NCI-H2107 treated with DMSO at 0.1 percent for 48 hours (cell line): ENCODE results near the gene SYN1.
A peak's percentile ranks its signal among the peaks of the same experiment; 100 is the strongest.

Experiments used
- DNase-seq: peaks from one replicate; lab custom pipeline; 2025; ENCODE audit not compliant: unreplicated experiment; lab: John Stamatoyannopoulos, UW

SYN1 gene

GRCh38 chrX:47634871-47635575, 15.4 kb upstream of the SYN1 start:
- DNase-seq = no peak

- DNase-seq = no peak
Observed at GRCh38 chrX:47633689-47634590, 14.3 kb upstream of the SYN1 start.

- no peak for DNase-seq
Observed at GRCh38 chrX:47632666-47633065, 13.0 kb upstream of the SYN1 start.

GRCh38 chrX:47631676-47632075, 12.0 kb upstream of the SYN1 start:
- DNase-seq = no peak

- no peak for DNase-seq
Observed at GRCh38 chrX:47629419-47630200, 10.0 kb upstream of the SYN1 start, which contains the start of gene CFP. Gene CFP, minus strand, starts transcription at chrX:47629930. Its CDS starts 86 bp downstream, at chrX:47629844.

GRCh38 chrX:47628982-47629381, 9.3 kb upstream of the SYN1 start:
- no peak for DNase-seq

GRCh38 chrX:47625365-47625764, 5.7 kb upstream of the SYN1 start:
- no peak for DNase-seq

- peak; percentile 86 for DNase-seq
Observed at GRCh38 chrX:47623540-47624027, 3.9 kb upstream of the SYN1 start.

- no peak for DNase-seq
Observed at GRCh38 chrX:47621851-47622250, 2.2 kb upstream of the SYN1 start.

- DNase-seq = no peak
Observed at GRCh38 chrX:47620303-47620685, 637 bp upstream of the SYN1 start.

- no peak for DNase-seq
Observed at GRCh38 chrX:47618923-47619485, 653 bp downstream of the SYN1 start.

GRCh38 chrX:47614618-47615017, 5.0 kb downstream of the SYN1 start:
- DNase-seq = no peak

- no peak for DNase-seq
Observed at GRCh38 chrX:47613082-47613481, 6.6 kb downstream of the SYN1 start.

- DNase-seq = no peak
Observed at GRCh38 chrX:47612418-47612817, 7.2 kb downstream of the SYN1 start.

- DNase-seq = no peak
Observed at GRCh38 chrX:47611926-47612325, 7.7 kb downstream of the SYN1 start.

GRCh38 chrX:47611489-47611888, 8.2 kb downstream of the SYN1 start:
- no peak for DNase-seq

- DNase-seq = no peak
Observed at GRCh38 chrX:47610511-47610910, 9.1 kb downstream of the SYN1 start.

- DNase-seq = no peak
Observed at GRCh38 chrX:47608130-47608810, 11.4 kb downstream of the SYN1 start.

GRCh38 chrX:47607091-47607490, 12.6 kb downstream of the SYN1 start:
- DNase-seq = no peak

GRCh38 chrX:47605024-47605423, 14.6 kb downstream of the SYN1 start:
- no peak for DNase-seq
